ENCODE results near the gene ODF2L. TPM values are rescaled to one million over a fixed set of nuclear protein-coding genes. Genes with fewer than 3 reads are reported as not detected.

ODF2L gene
- total and polyA plus RNA-seq, 12 donors, result 6.2 to 55.2 (median 8.4) TPM

- ATAC-seq (no peak), DNase-seq (no peak)
- H3K36me3 ChIP-seq, result no peaks in the 10 kb centered on the region
- no peak overlapping the region for H3K4me3 ChIP-seq
- no peaks in the 10 kb centered on the region for H3K27me3 ChIP-seq
- intact Hi-C loops (cut with DNase I), result no loop called here
- H3K27ac ChIP-seq, result peak overlapping the region in 8 of 10 donors; percentile 44 to 86 (median 76)
- H3K9me3 ChIP-seq, result no peaks in the 10 kb centered on the region
- no peak for TF ChIP-seq CTCF (IDR thresholded peaks at IDR 0.05)
- peaks cover 0 to 26% (median 13%) of the 10 kb centered on the region in 9 donors for H3K4me1 ChIP-seq
These were observed 34.3 kb upstream of the ODF2L start for GRCh38 chr1:86430376-86430775.

GRCh38 chr1:86429835-86430234 is 33.7 kb upstream of the ODF2L start:
- H3K4me1 ChIP-seq, result peaks cover 0 to 26% (median 13%) of the 10 kb centered on the region in 9 donors
- DNase-seq (peak in 1 of 2 donors; percentile 55), ATAC-seq (peak; percentile 91 to 99 (median 97))
- intact Hi-C loops (cut with DNase I), result loop anchor here in 1 of 10 donors (10.0 kb wide), 1 partner anchor 75 kb away; no protein-coding TSS in a partner anchor
- no peak overlapping the region for H3K4me3 ChIP-seq
- H3K9me3 ChIP-seq, result no peaks in the 10 kb centered on the region
- H3K27ac ChIP-seq, result peak overlapping the region in 8 of 10 donors; percentile 44 to 86 (median 76)
- no peaks in the 10 kb centered on the region for H3K27me3 ChIP-seq
- no peaks in the 10 kb centered on the region for H3K36me3 ChIP-seq
- WGBS, 2 donors, result 19 to 24% methylated on average over 3 of the region's 3 CpGs
- no peak for TF ChIP-seq CTCF (IDR thresholded peaks at IDR 0.05)

- Histone ChIP-seq H3K4me1 (peaks cover 0 to 26% (median 13%) of the 10 kb centered on the region in 9 donors), H3K4me3 (no peak overlapping the region), H3K27ac (peak overlapping the region in 8 of 10 donors; percentile 13 to 86 (median 76)), H3K9me3 (no peaks in the 10 kb centered on the region), H3K27me3 (no peaks in the 10 kb centered on the region), H3K36me3 (no peaks in the 10 kb centered on the region)
- DNase-seq (no peak), ATAC-seq (peak in 2 of 8 donors; percentile 21 to 27)
- TF ChIP-seq CTCF (IDR thresholded peaks at IDR 0.05), result no peak
- intact Hi-C loops (cut with DNase I), result loop anchor here in 1 of 10 donors (10.0 kb wide), 1 partner anchor 76 kb away; no protein-coding TSS in a partner anchor
- 71 to 74% methylated on average over 7 of the region's 7 CpGs for WGBS, 2 donors
These were observed 33.1 kb upstream of the ODF2L start for GRCh38 chr1:86429122-86429725.

GRCh38 chr1:86423873-86424272 is 27.8 kb upstream of the ODF2L start, which contains the start of gene CLCA2:
CLCA2 (plus strand) TSS chr1:86424171; CDS start chr1:86424248, 77 bp downstream.
- no peak for TF ChIP-seq CTCF (IDR thresholded peaks at IDR 0.05)
- no peaks in the 10 kb centered on the region for H3K27me3 ChIP-seq
- H3K4me1 ChIP-seq, result peaks cover 0 to 9% (median 0%) of the 10 kb centered on the region in 9 donors
- DNase-seq, result no peak
- H3K9me3 ChIP-seq, result no peaks in the 10 kb centered on the region
- no peak within 1 kb of the TSS for H3K27ac ChIP-seq
- intact Hi-C loops (cut with DNase I), result loop anchor here in 1 of 10 donors (10.0 kb wide), 1 partner anchor 81 kb away; no protein-coding TSS in a partner anchor
- no peak for ATAC-seq
- H3K36me3 ChIP-seq, result no peaks in the 10 kb centered on the region
- no peak within 1 kb of the TSS for H3K4me3 ChIP-seq

All from heart right ventricle (tissue), 16 donors.